ENCODE measurements around the gene DSCAML1. TPM values are rescaled to one million over a fixed set of nuclear protein-coding genes. Genes with fewer than 3 reads are reported as not detected.

The DSCAML1 gene
- total and polyA plus RNA-seq, 2 of the 8 experiments (the other 6 are each of a cell fraction or from before 2014, with no cell fraction given), result 0.19 to 0.24 TPM

GRCh38 chr11:117693344-117693743 lies 103.7 kb downstream of the DSCAML1 start:
- H4K91ac ChIP-seq (replicated peaks; ENCODE audit: insufficient read length, low read length), result no peak overlapping the region
- H3K9ac ChIP-seq (replicated peaks in 1 of 4; ENCODE audit: extremely low read depth in 1 of 4, low read depth in 3 of 4, low read length in 3 of 4), result no peak overlapping the region
- H3K4me3 ChIP-seq (ENCODE audit: extremely low read depth in 1 of 4, insufficient read depth in 2 of 4, low read depth in 3 of 4, low read length in 4 of 4), result no peak overlapping the region
- H3K36me3 ChIP-seq (ENCODE audit: control insufficient read depth in 2 of 4, insufficient read depth in 4 of 4, low read length in 3 of 4), result no peaks in the 10 kb centered on the region
- H3K79me1 ChIP-seq (ENCODE audit: low read depth, low read length), result no peaks in the 10 kb centered on the region
- no peak overlapping the region for H3K23ac ChIP-seq (ENCODE audit: insufficient read length)
- H3K4me2 ChIP-seq (ENCODE audit: insufficient read depth in 1 of 2, low read depth in 2 of 2, low read length in 2 of 2), result no peak overlapping the region
- no peak overlapping the region for H2BK12ac ChIP-seq (ENCODE audit: low read depth, low read length)
- DNase-seq (ENCODE audit: low read depth in 1 of 2, low spot score in 2 of 2), result no peak
- no peak overlapping the region for H2BK15ac ChIP-seq (ENCODE audit: low read length)
- ChIA-PET CTCF (ENCODE audit: partially characterized antibody) (interaction anchor here (1.2 kb wide), 1 partner anchor 13 kb away, joined by 4 read pairs; no protein-coding TSS in a partner anchor), POLR2A (ENCODE audit: partially characterized antibody) (no interaction called here)
- H4K8ac ChIP-seq (ENCODE audit: extremely low read depth, insufficient read depth, low read length), result no peak overlapping the region
- peaks cover 4 to 22% (median 12%) of the 10 kb centered on the region in 4 experiments for H3K4me1 ChIP-seq (replicated peaks in 1 of 4; ENCODE audit: control insufficient read depth in 3 of 4, insufficient read depth in 4 of 4, low read length in 3 of 4)
- no peak overlapping the region for H3K56ac ChIP-seq (replicated peaks; ENCODE audit: insufficient read length, low read depth, low read length)
- no peaks in the 10 kb centered on the region for H3K79me2 ChIP-seq (ENCODE audit: control insufficient read depth in 1 of 2, insufficient read depth in 2 of 2, low read length in 2 of 2)
- H3K9me3 ChIP-seq (ENCODE audit: insufficient read depth in 2 of 2, low read depth in 1 of 2, low read length in 1 of 2), result no peaks in the 10 kb centered on the region
- 97% methylated on average over 3 of the region's 3 CpGs; no CpG with 5 or more reads in 1 of the 2 experiments for WGBS, 2 experiments (ENCODE audit: extremely low coverage in 1 of 2, insufficient coverage in 1 of 2, insufficient read length in 1 of 2, insufficient replicate concordance in 2 of 2, low coverage in 1 of 2, low lambda C conversion rate in 2 of 2, missing lambda C conversion rate in 1 of 2)
- no peak overlapping the region for H3K18ac ChIP-seq (ENCODE audit: extremely low read depth, low read length)
- no peak overlapping the region for H2BK120ac ChIP-seq (replicated peaks; ENCODE audit: low read depth, low read length)
- 0 out of 7 replicates have a peak, but pooled peaks cover 0 to 3% (median 0%) of the 10 kb centered on the region in 4 experiments for H3K27me3 ChIP-seq (replicated peaks in 1 of 4; ENCODE audit: control insufficient read depth in 3 of 4, extremely low read depth in 1 of 4, insufficient read depth in 3 of 4, low read length in 3 of 4)
- H2BK20ac ChIP-seq (ENCODE audit: low read length), result no peak overlapping the region
- H4K5ac ChIP-seq (ENCODE audit: insufficient read length, low read depth, low read length), result no peak overlapping the region
- no peak overlapping the region for H2AK5ac ChIP-seq (ENCODE audit: low read depth, low read length)
- H3K27ac ChIP-seq (ENCODE audit: low read depth, low read length), result no peak overlapping the region
- no peak overlapping the region for H2BK5ac ChIP-seq (ENCODE audit: low read depth, low read length)
- no peaks in the 10 kb centered on the region for H3K23me2 ChIP-seq (ENCODE audit: low read depth, low read length)
- no peak overlapping the region for H2AFZ ChIP-seq (ENCODE audit: low read length)
- no peaks in the 10 kb centered on the region for H4K20me1 ChIP-seq (replicated peaks in 1 of 2; ENCODE audit: control insufficient read depth in 1 of 2, insufficient read depth in 2 of 2, low read length in 2 of 2)
- no peak overlapping the region for H3K14ac ChIP-seq (ENCODE audit: insufficient read length)
- FAIRE-seq, result no peak
- H3K4ac ChIP-seq (replicated peaks; ENCODE audit: insufficient read length, low read depth, low read length), result no peak overlapping the region
- TF ChIP-seq TAF1 (IDR thresholded peaks at IDR 0.05; ENCODE audit: low read depth, low read length), result no peak
- no peak for TF ChIP-seq GTF2F1 (IDR thresholded peaks at IDR 0.05; ENCODE audit: borderline replicate concordance, low read depth, low read length)
- TF ChIP-seq SP4 (IDR thresholded peaks at IDR 0.05; ENCODE audit: low read length), result no peak
- no peak for TF ChIP-seq KDM4A (IDR thresholded peaks at IDR 0.05; ENCODE audit: low read depth, low read length, severe bottlenecking)
- no peak for TF ChIP-seq NRF1 (IDR thresholded peaks at IDR 0.05; ENCODE audit: low read depth, low read length)
- TF ChIP-seq GABPA (IDR thresholded peaks at IDR 0.05; ENCODE audit: borderline replicate concordance, insufficient read depth, low read length), result no peak
- no peak for TF ChIP-seq POU5F1 (IDR thresholded peaks at IDR 0.05; ENCODE audit: low read depth, low read length)
- TF ChIP-seq ATF2 (IDR thresholded peaks at IDR 0.05; ENCODE audit: low read length), result no peak
- no peak for TF ChIP-seq CHD2 (IDR thresholded peaks at IDR 0.05; ENCODE audit: low read length)
- TF ChIP-seq SUZ12 (IDR thresholded peaks at IDR 0.05; ENCODE audit: low read length), result no peak
- TF ChIP-seq ASH2L (IDR thresholded peaks at IDR 0.05; ENCODE audit: low read length), result no peak
- TF ChIP-seq EZH2 (IDR thresholded peaks at IDR 0.05; ENCODE audit: low read depth, low read length, severe bottlenecking), result no peak
- no peak for TF ChIP-seq NANOG (IDR thresholded peaks at IDR 0.05; ENCODE audit: insufficient read depth, low read depth, low read length, poor library complexity, severe bottlenecking)

All from H1 (cell line).